IPS-20b (cell line): Measurements from ENCODE around the gene CDH20.

Source experiments
- H3K27ac ChIP-seq: one replicate; pipeline ENCODE4 v1.5.1; 2013; ENCODE audit warnings: low read length
- H3K27me3 ChIP-seq: 2 replicates; pipeline ENCODE4 v1.6.1; 2013; ENCODE audit warnings: mild to moderate bottlenecking, low read length, inconsistent platforms; ENCODE audit not compliant: insufficient read depth
- H3K36me3 ChIP-seq: 2 replicates; pipeline ENCODE4 v1.6.1; 2013; ENCODE audit warnings: low read depth, mild to moderate bottlenecking, inconsistent platforms, low read length, moderate library complexity; ENCODE audit not compliant: insufficient read depth
- H3K4me1 ChIP-seq: 2 replicates; pipeline ENCODE4 v1.6.1; 2013; ENCODE audit warnings: mild to moderate bottlenecking, control low read depth, inconsistent platforms, low read length, moderate library complexity; ENCODE audit not compliant: insufficient read depth
- H3K4me3 ChIP-seq: 2 replicates; pipeline ENCODE4 v1.5.1; 2013; ENCODE audit warnings: mild to moderate bottlenecking, low read length, inconsistent platforms
- H3K9ac ChIP-seq: 2 replicates; pipeline ENCODE4 v1.6.1; 2013; ENCODE audit warnings: low read depth, mild to moderate bottlenecking, inconsistent platforms, low read length, moderate library complexity
- H3K9me3 ChIP-seq: 2 replicates; pipeline ENCODE4 v1.6.1; 2013; ENCODE audit warnings: mild to moderate bottlenecking, low read depth, low read length, inconsistent platforms; ENCODE audit not compliant: insufficient read depth

CDH20 gene

DNA sequence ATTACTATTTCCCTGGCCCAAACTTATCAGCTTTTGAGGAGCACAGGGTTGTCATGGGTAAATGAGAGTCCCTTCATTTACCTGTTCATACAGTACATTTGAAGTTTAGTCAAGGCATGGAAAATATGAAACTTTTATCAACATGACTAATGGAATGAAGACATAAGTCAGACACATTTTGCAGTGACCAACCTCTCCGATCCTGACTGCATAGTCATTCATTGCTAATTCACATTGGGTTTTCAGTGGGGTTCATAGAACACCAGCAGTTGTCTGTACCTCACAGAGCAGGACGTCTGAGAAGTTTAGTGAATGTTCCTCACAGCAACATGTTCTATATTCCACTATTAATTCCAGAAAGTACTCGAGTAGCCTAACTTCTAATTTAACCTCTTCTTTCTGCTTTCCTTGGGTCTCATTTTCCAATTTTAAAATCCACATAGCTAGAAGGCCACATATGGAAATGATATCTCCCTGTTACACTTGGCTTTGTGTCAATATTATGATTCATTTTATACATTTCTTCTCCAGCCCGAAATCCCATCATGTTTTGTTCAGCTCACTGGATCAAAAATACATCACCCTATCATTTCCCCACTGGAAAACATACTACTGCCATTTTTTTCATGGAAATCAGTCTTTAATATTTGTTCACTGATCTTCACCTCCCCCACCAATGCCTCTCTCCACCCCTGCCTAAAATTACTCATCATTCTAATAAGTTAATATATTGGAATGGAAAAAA is 65.9 kb downstream of the CDH20 start:
- H3K27me3 ChIP-seq: no peaks in the 10 kb centered on the region
- no peaks in the 10 kb centered on the region for H3K4me1 ChIP-seq
- H3K36me3 ChIP-seq: no peaks in the 10 kb centered on the region
- H3K9ac ChIP-seq: no peak overlapping the region
- no peak overlapping the region for H3K27ac ChIP-seq
- no peaks in the 10 kb centered on the region for H3K9me3 ChIP-seq
- H3K4me3 ChIP-seq: no peak overlapping the region

- H3K27ac ChIP-seq: no peak overlapping the region
- H3K36me3 ChIP-seq: no peaks in the 10 kb centered on the region
- H3K4me1 ChIP-seq: no peaks in the 10 kb centered on the region
- no peaks in the 10 kb centered on the region for H3K27me3 ChIP-seq
- H3K4me3 ChIP-seq: no peak overlapping the region
- H3K9ac ChIP-seq: no peak overlapping the region
- no peaks in the 10 kb centered on the region for H3K9me3 ChIP-seq
These were observed 66.9 kb downstream of the CDH20 start for GRCh38 chr18:61400016-61400635.

DNA sequence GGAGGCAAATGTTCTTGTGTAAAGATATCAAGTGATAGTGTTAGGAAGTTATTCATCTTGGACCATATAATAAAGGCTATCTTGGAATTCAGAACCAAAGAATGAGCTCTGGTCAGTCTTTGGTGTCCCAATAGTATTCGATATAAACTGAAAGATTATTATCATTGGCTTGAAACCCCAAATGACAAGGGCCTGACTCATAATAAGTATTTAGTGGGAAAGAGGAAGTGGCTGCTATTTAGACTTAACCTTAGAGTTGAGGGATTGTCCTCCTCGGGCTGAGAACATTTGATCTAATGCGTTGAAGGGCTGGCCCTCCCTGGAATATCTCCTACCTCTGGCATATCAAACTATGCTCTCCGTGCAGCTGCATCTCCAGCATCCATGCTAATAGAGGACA is 67.5 kb downstream of the CDH20 start:
- H3K4me1 ChIP-seq: no peaks in the 10 kb centered on the region
- H3K27ac ChIP-seq: no peak overlapping the region
- H3K9ac ChIP-seq: no peak overlapping the region
- H3K36me3 ChIP-seq: no peaks in the 10 kb centered on the region
- no peaks in the 10 kb centered on the region for H3K27me3 ChIP-seq
- H3K9me3 ChIP-seq: no peaks in the 10 kb centered on the region
- no peak overlapping the region for H3K4me3 ChIP-seq

GRCh38 chr18:61402726-61403125 is 69.5 kb downstream of the CDH20 start:
- Histone ChIP-seq H3K27me3 (no peaks in the 10 kb centered on the region), H3K9ac (no peak overlapping the region), H3K4me1 (no peaks in the 10 kb centered on the region), H3K9me3 (no peaks in the 10 kb centered on the region), H3K27ac (no peak overlapping the region), H3K36me3 (no peaks in the 10 kb centered on the region), H3K4me3 (no peak overlapping the region)

GRCh38 chr18:61413396-61413795 is 80.2 kb downstream of the CDH20 start:
- Histone ChIP-seq H3K9ac (no peak overlapping the region), H3K4me3 (no peak overlapping the region), H3K27me3 (no peaks in the 10 kb centered on the region), H3K27ac (no peak overlapping the region), H3K9me3 (no peaks in the 10 kb centered on the region), H3K36me3 (no peaks in the 10 kb centered on the region), H3K4me1 (no peaks in the 10 kb centered on the region)

DNA sequence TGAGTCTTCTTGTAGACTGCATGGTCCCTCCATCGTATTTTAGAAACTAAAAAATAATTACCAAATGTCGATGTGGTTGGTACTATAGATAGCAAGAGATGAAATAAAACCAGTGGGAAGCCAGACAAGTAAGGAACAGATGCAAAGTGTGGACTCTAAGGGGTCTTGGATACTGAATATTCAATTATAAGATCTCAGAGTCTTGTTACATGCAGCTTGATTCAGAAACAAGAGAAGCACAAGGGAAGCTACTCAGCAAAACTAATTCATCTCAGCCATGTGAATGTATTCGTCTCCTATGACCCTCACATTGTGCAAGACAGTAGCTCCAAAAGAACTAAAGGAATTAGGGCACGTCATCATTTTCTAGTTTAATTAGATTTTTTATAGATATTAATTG is 80.9 kb downstream of the CDH20 start:
- Histone ChIP-seq H3K9ac (no peak overlapping the region), H3K9me3 (no peaks in the 10 kb centered on the region), H3K4me1 (no peaks in the 10 kb centered on the region), H3K36me3 (no peaks in the 10 kb centered on the region), H3K27me3 (no peaks in the 10 kb centered on the region), H3K27ac (no peak overlapping the region), H3K4me3 (no peak overlapping the region)

DNA sequence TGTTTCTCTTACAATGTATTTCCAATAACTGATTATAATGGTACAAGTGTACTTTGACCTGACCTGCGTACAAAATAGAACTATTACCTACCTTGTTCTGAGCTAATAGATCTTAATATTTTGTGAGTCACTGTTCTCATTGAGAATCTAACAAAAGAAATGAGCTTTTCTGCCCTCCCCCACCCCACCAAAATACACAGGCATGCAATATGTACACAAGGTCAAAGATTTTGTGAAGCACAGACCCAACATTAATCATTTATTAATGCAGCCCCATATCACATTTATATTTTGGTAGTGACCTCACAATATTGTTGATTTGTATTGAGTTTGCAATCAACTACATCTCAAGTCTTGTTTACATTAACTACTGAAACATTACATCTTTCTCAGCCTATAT is 86.5 kb downstream of the CDH20 start:
- H3K27ac ChIP-seq: no peak overlapping the region
- no peaks in the 10 kb centered on the region for H3K9me3 ChIP-seq
- H3K27me3 ChIP-seq: no peaks in the 10 kb centered on the region
- no peak overlapping the region for H3K9ac ChIP-seq
- H3K4me1 ChIP-seq: no peaks in the 10 kb centered on the region
- H3K4me3 ChIP-seq: no peak overlapping the region
- no peaks in the 10 kb centered on the region for H3K36me3 ChIP-seq

DNA sequence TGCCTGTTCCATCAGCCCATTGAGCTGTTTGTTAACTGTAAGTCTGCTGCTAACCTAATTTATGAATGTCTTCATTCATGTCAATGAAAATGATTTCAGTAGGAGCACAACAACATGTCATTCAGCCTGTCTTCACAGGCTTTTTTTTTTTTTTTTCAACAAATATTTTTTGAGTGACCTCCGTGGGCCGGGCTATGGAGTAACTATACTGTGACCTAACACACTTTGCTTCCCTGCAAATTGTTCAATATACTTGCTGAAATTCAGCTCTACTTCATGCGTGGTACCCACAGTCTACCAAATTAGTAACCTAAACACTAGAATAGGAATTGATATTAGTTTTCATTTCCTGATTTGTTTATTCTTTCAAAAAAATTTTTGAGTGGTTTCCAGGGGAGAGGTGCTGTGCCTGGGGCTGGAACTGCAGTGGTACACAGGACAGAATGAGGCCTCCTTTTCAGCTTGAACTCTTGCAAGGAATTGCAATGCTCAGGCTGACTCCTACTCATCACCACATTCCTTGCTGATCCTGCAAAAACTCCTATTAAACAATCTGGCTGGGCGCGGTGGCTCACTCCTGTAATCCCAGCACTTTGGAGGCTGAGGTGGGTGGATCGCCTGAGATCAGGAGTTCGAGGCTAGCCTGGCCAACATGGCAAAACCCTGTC is 87.1 kb downstream of the CDH20 start:
- Histone ChIP-seq H3K4me1 (no peaks in the 10 kb centered on the region), H3K4me3 (no peak overlapping the region), H3K27ac (no peak overlapping the region), H3K36me3 (no peaks in the 10 kb centered on the region), H3K27me3 (no peaks in the 10 kb centered on the region), H3K9me3 (no peaks in the 10 kb centered on the region), H3K9ac (no peak overlapping the region)

- H3K27me3 ChIP-seq: no peaks in the 10 kb centered on the region
- H3K9me3 ChIP-seq: no peaks in the 10 kb centered on the region
- no peak overlapping the region for H3K9ac ChIP-seq
- H3K4me1 ChIP-seq: no peaks in the 10 kb centered on the region
- no peaks in the 10 kb centered on the region for H3K36me3 ChIP-seq
- no peak overlapping the region for H3K27ac ChIP-seq
- no peak overlapping the region for H3K4me3 ChIP-seq
These were observed 93.3 kb downstream of the CDH20 start for GRCh38 chr18:61426492-61427053.

DNA sequence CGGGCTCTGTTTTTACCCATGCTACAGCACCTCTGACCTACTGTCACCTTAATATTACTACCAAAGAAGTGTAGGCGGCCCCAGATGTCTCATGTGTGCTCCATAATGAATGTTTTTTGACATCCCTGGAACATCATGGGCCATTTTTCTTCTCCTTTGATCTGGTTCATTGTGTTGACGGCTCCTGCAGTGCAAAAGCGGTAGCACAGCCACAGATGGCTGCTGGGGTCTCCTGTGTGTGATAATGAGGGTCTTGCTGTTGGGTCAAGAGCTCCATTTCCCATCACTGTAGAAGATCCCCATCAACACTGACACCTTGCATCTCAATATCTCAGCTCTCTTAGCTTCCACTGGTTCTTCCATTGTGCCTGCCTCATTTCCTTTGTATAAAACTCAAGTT is 95.0 kb downstream of the CDH20 start:
- H3K36me3 ChIP-seq: no peaks in the 10 kb centered on the region
- no peak overlapping the region for H3K9ac ChIP-seq
- H3K9me3 ChIP-seq: no peaks in the 10 kb centered on the region
- no peak overlapping the region for H3K4me3 ChIP-seq
- H3K27me3 ChIP-seq: no peaks in the 10 kb centered on the region
- H3K4me1 ChIP-seq: no peaks in the 10 kb centered on the region
- H3K27ac ChIP-seq: no peak overlapping the region

- Histone ChIP-seq H3K9me3 (no peaks in the 10 kb centered on the region), H3K9ac (no peak overlapping the region), H3K27ac (no peak overlapping the region), H3K4me1 (no peaks in the 10 kb centered on the region), H3K27me3 (no peaks in the 10 kb centered on the region), H3K36me3 (no peaks in the 10 kb centered on the region), H3K4me3 (no peak overlapping the region)
These were observed 99.4 kb downstream of the CDH20 start for GRCh38 chr18:61432590-61432989.
